NCI-H146 (cell line): Measurements from ENCODE around the gene DIS3L2.
A peak's percentile ranks its signal among the peaks of the same experiment; 100 is the strongest.
"Not testable (repeated sequence)": the region's sequence is repeated elsewhere in the genome, so short reads cannot be mapped to it uniquely, and the experiment has no call there.

Source experiments
- DNase-seq: peaks from one replicate; lab custom pipeline; 2025; lab: John Stamatoyannopoulos, UW

DIS3L2 gene

DNA sequence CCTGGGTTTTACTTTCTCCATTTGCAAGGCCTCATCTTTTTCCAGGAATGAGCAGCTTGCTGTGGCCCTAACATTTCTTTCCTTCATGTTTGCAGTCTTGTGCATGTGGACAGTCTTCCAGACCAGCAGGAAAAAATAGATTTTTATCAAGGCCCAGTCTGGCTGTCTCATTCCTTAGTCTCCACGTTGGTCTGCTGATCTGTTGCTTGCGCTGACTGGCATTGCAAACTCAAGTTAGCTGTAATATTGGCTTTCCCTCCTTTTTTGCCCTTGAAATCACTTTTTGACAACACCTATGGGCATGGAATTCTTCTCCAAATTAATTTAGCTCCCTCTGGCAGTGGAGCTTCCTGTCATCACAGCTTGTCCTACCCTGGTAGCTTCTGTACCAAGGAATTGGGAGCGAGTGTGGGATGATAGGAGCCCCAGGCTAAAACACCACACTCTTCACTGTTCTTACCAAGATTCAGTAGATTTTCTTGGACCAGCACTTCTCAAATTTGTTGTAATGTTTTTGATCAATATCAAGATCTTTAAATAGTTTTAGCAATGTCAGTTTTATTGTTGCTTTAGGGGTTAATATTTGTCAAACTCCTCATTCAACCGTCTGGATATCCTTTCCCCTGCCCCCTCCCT is 48.2 kb downstream of the DIS3L2 start:
- DNase-seq, result no peak

DNA sequence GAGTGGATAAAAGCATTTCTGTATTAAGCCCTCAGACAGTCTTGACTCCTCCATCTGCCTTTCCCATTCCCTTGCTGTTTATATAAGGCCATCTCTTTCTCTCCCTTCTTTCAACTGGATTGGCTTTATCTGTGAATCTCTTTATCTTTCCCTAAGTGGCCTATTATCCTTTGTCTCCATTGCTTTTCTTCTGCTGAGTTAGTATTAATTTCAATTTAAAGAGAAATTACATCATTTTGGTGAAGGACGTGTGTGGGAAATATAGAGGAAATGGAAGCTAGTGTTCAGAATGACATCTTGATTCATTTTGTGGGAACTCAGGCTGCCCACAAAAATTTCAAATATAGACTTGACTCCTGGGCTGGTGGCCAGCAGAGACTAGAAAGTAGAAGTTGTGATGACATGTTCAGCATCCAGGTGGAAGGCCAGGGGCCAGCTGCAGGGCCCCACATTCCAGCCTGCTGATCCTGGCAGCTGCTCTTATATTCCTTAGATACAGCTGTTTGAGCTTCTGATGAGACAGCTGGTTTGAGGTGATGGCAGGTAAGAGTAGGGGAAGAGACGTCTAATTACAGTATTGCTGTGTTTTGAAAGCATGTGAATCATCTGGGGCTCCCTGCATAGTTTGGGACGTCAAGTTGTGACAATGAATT is 52.3 kb downstream of the DIS3L2 start:
- peak; percentile 80 for DNase-seq

DNA sequence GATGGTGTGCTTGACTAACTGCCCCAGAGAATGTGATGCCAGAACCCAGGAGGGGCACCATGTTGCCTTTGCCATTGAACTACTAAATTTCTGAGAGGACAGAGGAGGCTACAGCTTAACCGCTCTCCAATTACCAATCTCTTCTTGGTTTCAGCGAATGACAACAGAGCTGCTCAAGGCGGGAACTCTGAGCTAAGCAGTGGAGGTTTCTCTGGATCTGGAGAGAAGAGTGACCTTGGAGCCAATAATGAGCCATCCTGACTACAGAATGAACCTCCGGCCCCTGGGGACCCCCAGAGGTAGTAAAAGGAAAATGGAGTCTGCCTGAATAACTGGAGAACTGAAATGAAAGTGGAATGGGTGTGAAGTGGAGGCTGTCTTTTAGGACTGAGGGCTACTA is 53.2 kb downstream of the DIS3L2 start:
- no peak for DNase-seq

DNA sequence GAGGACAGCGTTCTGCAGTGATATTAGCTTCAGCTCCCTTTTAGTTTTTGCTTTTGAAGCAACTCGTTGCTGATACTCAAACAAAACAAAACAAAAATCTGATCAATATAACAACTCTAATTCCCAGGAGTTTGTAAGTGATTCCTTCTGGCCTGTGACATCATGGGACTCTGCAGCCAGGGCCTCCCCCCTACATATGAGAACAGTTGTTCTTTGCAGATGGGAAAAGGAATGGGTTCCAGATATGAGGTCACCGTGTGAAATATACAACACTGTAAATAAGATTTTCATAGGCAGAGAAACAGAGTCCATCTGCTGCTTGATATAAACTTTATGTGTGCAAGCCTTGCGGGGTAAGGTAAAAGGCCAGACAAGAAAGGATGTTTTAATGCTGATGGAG is 56.7 kb downstream of the DIS3L2 start:
- no peak for DNase-seq

DNA sequence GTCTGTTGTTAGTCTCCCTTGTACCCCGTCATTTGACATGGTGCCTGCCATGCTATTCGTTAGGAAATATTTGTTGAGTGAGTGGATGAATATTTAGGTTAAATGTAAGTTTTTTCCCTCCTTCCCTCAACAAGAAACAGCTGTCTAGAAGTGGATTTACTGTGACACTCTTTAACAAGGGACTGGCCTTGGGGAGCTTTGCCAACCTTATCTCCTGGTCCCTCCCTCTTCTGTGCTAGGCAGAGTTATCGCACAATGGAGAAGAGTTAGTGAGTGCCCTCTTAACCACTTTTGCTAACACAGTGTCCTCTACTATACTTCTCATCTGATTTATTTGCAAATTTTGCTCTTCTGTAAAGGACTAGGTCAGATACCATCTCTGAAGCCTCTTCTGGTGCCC is 61.2 kb downstream of the DIS3L2 start:
- no peak for DNase-seq

DNA sequence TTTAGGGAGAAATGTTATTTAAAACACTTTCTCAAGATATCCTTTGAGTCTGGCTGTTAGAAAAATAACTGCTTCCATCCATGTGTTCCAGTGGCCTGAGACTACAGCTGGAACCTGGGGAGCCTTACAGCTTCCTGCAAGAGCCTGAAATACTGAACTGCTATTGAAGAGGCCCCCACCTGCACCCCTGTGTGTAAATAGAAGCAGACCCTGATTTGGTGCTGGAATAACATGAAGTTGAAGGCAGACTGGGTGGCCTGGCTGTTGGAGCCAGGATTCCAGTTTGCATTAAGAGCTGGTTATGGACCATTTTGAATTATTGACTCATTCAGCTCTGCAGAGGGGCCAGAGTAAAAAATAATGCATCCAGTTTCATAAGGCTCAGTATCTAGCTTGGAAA is 61.9 kb downstream of the DIS3L2 start:
- DNase-seq, result no peak

DNA sequence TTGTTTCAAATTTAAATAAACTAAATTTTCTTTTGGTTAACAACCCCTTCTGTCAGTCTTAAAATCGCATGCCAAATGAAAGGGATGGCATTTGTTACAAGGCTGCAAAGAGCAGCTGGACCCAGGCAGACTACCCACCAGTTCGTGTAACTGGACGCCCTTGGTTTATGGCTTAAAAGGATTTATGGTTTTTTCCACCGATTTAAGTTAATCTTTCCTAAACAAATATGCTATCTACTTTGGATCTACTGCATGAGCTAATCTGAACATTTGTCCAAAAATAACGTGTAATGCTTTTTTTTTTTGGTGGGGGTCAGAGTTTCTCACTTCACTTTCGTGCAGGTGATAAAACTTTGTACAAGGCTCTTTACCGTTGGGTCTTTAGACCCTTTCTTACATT is 62.9 kb downstream of the DIS3L2 start:
- DNase-seq, result no peak

DNA sequence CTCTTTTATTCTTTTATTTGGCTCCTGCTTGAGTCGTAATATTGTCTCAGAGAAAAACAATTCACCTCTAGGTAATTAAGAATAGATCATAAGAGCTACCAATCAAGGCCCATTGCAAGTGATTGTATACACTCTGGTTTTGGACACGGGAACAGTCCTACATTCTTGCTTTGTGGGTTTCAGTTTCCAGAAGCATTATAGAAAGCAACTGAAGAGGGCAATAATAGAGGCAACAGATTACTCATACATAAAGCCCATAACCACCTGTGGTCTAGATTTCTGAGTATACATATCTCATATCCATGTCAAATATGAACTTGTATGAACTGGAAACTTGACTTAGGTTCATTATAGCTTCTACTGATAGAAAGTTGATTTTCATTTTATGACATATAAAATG is 65.4 kb downstream of the DIS3L2 start:
- DNase-seq, result no peak

DNA sequence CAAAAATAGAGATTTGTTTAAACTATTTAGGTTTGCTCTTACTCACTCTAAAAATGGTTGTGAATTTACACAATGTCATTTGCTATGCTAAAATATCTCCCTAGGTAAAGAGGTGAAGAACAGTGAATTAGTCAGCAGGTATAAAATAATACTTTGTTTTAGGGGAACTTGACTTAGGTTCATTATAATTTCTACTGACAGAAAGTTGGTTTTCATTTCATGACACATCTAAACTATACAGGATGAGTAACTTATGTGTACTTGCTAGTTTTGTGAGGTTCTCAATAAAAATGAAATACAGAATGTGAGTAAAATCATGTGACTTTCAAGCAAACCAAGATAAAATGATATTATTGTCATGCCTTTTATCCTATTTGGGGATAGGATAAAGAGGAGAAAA is 66.0 kb downstream of the DIS3L2 start:
- no peak for DNase-seq

DNA sequence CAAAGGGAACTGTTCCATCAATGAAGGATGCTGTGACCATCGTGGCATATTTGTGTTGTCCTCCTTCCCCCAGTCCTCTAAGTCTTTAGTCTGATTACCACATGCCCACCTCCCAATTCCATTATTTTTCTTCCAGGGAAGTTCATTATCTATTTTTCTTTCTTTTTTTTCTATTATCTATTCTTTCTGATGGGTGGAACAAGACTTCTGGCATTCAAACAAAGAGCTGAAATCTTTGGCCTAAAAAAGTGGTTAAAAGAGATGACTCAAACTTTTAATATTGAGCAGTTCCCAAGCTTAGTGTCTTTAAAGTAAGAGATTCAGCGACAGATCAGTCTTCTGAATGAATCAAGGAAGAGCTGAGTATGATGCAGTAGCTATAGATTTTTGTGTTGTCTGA is 66.6 kb downstream of the DIS3L2 start:
- no peak for DNase-seq

DNA sequence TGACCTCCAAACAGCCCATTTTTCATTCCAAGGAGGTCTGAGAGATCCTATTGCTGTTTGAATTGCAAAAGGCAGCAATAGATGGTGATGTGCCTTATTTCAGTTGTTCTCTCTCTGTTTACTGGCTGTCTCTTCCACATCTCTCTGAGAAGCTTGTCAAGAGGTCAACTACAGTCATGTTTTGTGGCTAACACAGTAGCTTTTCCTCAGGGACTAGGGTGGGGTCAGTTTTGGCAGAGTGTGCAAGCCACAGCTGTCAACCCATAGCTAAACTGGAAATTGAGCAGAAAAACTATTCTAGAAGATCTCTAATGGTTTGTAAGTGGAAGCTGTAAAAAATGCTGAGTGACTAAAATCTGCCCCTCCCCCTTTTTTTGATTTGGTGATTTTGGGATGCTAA is 67.1 kb downstream of the DIS3L2 start:
- no peak for DNase-seq

DNA sequence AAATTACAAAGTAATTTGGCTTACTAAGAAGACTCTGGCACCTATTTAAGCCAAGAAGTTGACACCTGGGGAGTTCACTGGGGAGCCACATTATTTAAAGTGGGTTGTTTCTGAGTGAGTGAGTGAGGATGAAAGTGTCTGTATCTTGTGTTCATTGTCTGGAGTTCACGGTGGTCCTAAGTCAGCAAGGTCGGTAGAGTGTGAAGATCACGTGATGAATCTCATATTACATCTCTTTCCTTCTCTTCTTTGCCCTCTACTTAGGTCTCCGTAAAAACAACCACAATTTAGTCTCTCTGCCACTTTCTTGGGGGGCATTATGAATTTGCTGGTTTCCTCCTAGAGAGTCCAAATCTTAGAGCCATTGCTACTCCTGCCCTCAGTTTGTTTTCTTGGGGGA is 67.8 kb downstream of the DIS3L2 start:
- DNase-seq, result no peak

DNA sequence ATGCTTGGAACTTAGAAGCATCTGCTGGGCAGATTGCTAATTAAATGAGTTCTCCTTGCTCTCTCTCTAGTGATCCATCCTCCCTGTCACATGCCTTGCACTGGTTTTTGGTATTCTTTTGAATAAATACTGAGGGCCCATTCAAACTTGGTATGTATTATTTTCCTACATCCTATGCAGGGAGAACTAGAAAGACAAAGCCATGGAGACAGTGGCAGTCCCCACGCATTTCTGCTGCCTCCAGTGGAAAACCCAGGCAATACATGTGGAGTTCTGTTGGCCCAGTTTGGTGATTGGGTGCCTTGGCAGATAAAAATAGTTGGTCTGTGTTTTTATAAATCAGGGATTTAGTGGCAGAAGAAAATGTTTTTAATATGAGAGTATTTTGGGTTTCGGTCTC is 68.7 kb downstream of the DIS3L2 start:
- DNase-seq, result no peak

DNA sequence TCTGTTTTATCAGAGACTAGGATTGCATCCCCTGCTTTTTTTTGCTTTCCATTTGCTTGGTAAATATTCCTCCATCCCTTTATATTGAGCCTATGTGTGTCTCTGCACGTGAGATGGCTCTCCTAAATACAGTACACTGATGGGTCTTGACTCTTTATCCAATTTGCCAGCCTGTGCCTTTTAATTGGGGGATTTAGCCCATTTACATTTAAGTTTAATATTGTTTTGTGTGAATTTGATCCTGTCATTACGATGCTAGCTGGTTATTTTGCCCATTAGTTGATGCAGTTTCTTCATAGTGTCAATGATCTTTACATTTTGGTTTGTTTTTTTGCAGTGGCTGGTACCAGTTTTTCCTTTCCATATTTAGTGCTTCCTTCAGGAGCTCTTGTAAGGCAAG is 73.8 kb downstream of the DIS3L2 start:
- not testable (repeated sequence) for DNase-seq

DNA sequence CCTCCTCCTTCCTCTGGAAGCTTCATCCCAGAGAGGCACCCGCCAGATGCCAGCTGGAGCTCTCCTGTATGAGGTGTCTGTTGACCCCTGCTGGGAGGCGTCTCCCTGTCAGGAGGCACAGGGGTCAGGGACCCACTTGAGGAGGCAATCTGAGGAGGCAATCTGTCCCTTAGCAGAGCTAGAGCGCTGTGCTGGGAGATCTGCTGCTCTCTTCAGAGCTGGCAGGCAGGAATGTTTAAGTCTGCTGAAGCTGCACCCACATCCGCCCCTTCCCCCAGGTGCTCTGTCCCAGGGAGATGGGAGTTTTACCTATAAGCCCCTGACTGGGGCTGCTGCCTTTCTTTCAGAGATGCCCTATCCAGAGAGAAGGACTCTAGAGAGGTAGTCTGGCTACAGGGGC is 75.4 kb downstream of the DIS3L2 start:
- not testable (repeated sequence) for DNase-seq

DNA sequence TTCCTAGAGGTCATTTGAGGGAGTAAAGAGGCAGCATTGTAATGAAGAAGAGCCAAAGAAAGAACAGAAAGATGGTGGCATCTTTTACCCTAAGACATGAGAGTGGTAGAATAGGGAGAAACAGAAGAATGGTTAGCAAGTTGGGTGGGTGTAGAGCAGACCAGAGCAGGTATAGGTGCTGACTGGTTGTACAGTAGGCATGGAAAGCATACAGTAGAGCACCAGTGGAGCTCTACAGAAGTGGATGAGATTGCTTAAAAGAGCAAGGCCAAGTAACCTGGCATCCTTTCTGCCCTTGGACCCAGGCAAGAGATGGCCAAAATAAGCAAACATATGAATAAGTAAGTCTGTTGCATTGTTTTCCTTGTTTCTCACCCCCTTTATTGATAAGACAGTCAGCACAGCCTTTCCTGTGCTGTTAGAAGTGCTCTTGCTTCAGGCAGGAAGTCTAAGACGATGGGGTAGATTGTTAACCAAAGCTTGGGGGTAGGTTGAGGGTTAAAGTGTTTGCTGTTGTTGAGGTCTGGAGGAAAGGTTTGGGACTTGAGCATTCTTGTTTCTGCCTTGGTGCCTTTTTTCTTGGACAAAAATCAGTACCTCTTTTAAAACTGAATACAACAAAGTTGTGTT is 76.9 kb downstream of the DIS3L2 start:
- DNase-seq, result no peak

DNA sequence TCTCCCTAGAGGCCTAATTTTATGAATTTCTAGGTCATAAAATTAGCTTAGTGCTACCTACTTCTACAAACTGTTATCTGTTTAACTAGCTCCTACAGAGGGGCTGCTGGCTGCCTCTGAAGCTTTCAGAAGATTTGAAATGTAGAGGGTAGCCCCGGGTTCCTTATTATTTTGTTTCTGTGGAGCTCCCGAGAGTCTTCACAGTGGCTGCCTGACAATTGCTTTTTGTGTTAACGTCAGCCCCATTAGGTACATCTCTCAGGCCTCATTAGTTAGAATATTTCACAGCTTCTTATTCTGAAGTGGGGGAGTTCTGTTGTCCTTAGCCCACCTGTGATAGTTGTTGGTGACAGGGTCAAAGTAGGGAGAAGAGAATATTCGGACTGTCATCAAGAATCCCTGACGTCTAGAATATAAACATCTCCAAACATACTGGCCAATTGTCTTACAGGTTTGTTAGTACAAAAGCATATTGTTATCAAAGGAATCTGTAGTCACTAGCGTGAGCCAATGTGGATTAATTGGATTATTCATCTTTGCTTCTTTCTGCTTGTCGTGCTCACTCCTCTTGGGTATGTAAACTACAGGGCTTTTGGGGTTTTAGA is 77.5 kb downstream of the DIS3L2 start:
- no peak for DNase-seq

DNA sequence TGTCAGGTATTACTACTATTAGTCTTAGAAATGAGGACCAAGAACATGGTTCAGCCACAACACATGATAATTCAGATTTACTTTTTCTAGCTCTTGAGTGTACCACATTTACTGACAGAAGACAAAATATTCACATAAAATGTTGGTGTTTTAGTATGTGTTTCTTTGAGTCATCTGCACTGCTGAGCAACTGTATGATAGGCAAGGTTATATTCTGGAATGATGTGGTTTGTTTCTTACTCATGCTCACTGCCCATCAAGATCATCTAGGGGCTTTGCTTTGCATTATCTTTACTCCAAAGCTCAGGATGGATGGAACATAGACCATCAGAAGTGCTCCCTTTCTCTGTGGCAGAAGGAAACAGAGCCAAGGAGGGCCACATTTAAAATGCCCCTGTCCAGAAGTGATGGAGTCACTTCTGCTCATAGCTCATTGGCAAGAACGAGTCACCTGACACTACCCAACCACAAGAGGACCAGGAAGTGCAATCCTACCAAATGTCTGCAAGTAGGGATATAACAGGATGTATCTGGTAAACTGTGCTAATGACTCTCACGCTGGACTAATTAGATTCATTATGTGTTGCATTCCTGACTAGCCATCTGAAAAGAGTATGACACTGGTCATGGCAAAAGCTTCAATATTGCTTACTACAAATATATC is 81.5 kb downstream of the DIS3L2 start:
- DNase-seq, result no peak

DNA sequence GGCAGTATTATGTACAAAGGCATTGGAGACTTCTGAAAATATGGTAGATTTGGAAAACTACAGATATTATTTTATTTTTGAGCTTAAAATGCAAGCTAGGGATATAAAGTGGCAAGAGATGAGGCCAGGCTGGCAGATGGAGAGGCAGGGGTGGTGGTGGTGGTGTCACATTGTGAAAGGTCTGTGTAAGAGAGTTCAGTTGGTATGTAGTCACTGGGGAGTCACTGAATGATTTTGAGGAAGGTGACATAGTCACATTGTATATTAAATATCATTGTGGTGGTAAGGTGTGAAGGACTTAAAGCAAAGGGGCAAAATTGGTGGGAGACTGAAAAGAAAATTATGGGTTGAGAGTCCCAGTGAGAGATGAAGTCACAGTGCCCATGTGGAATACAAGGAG is 82.5 kb downstream of the DIS3L2 start:
- no peak for DNase-seq

DNA sequence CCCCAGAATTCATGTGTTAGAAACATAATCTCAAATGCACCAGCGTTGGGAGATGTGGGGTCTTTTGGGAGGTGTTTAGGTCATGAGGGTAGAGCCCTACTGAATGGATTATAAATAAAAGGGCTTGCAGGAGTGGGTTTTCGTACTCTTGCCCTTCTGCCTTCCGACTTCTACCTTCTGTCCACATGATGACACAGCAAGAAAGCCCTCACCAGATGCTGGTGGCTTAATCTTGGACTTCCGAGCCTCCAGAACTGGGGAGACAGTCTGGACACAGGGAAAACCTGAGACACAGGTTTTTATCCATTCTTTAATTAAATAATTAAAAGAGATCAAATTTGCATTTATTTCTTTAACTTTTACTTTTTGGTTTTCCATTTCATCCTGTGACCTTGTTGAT is 87.8 kb downstream of the DIS3L2 start:
- no peak for DNase-seq

DNA sequence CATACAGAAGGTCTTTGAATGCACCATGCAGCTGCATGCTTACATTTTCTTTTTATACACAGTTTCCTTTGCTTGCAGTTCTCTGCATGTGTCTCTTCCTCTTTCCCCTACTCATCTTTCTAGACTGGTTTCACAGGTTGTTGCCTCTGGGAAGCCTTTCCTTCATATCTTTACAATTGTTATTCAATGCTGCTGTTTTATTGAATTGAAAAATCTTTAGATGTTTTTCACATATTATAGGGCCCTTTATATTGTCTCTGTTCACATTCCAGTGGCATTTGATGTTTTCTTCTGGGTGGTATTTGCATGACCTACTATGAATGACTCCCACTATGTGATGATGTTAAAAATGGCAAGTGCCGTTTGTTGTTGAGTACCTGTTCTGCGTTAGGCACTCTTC is 91.1 kb downstream of the DIS3L2 start:
- no peak for DNase-seq

DNA sequence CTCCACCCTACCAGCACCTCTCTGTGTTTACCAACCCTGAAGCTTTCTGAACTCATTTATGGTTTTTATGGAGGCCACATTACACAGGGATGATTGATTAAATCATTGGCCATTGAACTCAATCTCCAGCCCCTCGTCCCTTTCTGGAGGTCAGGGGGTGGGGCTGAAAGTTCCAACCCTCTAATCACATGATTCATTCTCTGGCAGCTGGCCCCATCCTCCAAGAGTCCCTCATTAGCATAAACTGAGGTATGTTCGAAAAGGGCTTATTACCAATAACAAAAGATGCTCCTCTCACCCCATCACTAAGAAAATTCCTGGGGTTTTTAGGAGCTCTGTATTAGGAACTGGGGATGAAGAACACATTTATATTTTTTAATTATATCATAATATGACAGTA is 92.3 kb downstream of the DIS3L2 start:
- no peak for DNase-seq
